ENCODE data around the gene SKP1. TPM values are rescaled to one million over a fixed set of nuclear protein-coding genes. Genes with fewer than 3 reads are reported as not detected.

SKP1 gene
- total RNA-seq, 2 experiments from 2014 or later: 235 to 242 TPM

- TF ChIP-seq CTCF (IDR thresholded peaks at IDR 0.05): peak; percentile 95
- no peaks in the 10 kb centered on the region for H3K27me3 Mint-ChIP-seq
- no peaks in the 10 kb centered on the region for H3K9me3 Mint-ChIP-seq
- peaks cover 51% of the 10 kb centered on the region for H3K4me1 Mint-ChIP-seq (ENCODE audit: low read depth)
- DNase-seq (peak; percentile 91), ATAC-seq (peak; percentile 88)
- POLR2A ChIA-PET: interaction anchor here (0.9 to 9.6 kb wide), 6 partner anchors 10 to 106 kb away, joined by 3 to 63 read pairs (median 4); partner anchors contain the start of gene SKP1
- CTCF ChIA-PET: interaction anchor here (0.6 to 38.2 kb wide), 10 partner anchors 7 to 133 kb away, joined by 3 to 1049 read pairs (median 10); partner anchors contain the start of gene SKP1
- peaks cover 38% of the 10 kb centered on the region for H3K36me3 Mint-ChIP-seq (ENCODE audit: low read depth)
- intact Hi-C loops (cut with micrococcal nuclease): no loop called here
- H3K4me3 Mint-ChIP-seq: no peak overlapping the region
- H3K27ac Mint-ChIP-seq: peak overlapping the region; percentile 70
These were observed 30.8 kb downstream of the SKP1 start for GRCh38 chr5:134145779-134146581.

GRCh38 chr5:134145041-134145757 lies 31.6 kb downstream of the SKP1 start:
- DNase-seq (no peak), ATAC-seq (no peak)
- Mint-ChIP-seq H3K27me3 (no peaks in the 10 kb centered on the region), H3K9me3 (no peaks in the 10 kb centered on the region), H3K27ac (peak overlapping the region; percentile 79), H3K4me1 (ENCODE audit: low read depth) (peaks cover 50% of the 10 kb centered on the region), H3K36me3 (ENCODE audit: low read depth) (peaks cover 37% of the 10 kb centered on the region), H3K4me3 (no peak overlapping the region)
- ChIA-PET POLR2A (interaction anchor here (0.6 to 9.6 kb wide), 5 partner anchors 10 to 1195 kb away, joined by 3 to 63 read pairs (median 3); partner anchors contain the start of gene SKP1), CTCF (interaction anchor here (0.6 to 38.2 kb wide), 8 partner anchors 10 to 118 kb away, joined by 3 to 1049 read pairs (median 10); partner anchors contain the start of gene SKP1)
- intact Hi-C loops (cut with micrococcal nuclease): no loop called here
- no peak for TF ChIP-seq CTCF (IDR thresholded peaks at IDR 0.05)

- DNase-seq (no peak), ATAC-seq (no peak)
- no peak for TF ChIP-seq CTCF (IDR thresholded peaks at IDR 0.05)
- ChIA-PET POLR2A (interaction anchor here (0.6 to 9.6 kb wide), 9 partner anchors 8 to 1194 kb away, joined by 3 to 63 read pairs (median 3); partner anchors contain the start of gene SKP1), CTCF (interaction anchor here (3.3 to 38.2 kb wide), 2 partner anchors 102 to 117 kb away, joined by 20 to 1049 read pairs; no protein-coding TSS in a partner anchor)
- peak overlapping the region; percentile 79 for H3K27ac Mint-ChIP-seq
- no peaks in the 10 kb centered on the region for H3K9me3 Mint-ChIP-seq
- no peak overlapping the region for H3K4me3 Mint-ChIP-seq
- H3K4me1 Mint-ChIP-seq (ENCODE audit: low read depth): peaks cover 51% of the 10 kb centered on the region
- H3K27me3 Mint-ChIP-seq: no peaks in the 10 kb centered on the region
- intact Hi-C loops (cut with micrococcal nuclease): no loop called here
- H3K36me3 Mint-ChIP-seq (ENCODE audit: low read depth): peaks cover 40% of the 10 kb centered on the region
These were observed 32.5 kb downstream of the SKP1 start for GRCh38 chr5:134143944-134144941.

- peak overlapping the region; percentile 43 for H3K27ac Mint-ChIP-seq
- peaks cover 58% of the 10 kb centered on the region for H3K4me1 Mint-ChIP-seq (ENCODE audit: low read depth)
- no peak for ATAC-seq
- no peak overlapping the region for H3K4me3 Mint-ChIP-seq
- ChIA-PET CTCF (interaction anchor here (38.2 kb wide), 1 partner anchor 101 kb away, joined by 1049 read pairs; no protein-coding TSS in a partner anchor), POLR2A (interaction anchor here (0.7 to 9.6 kb wide), 5 partner anchors 8 to 106 kb away, joined by 3 to 63 read pairs (median 4); no protein-coding TSS in a partner anchor)
- no peak for TF ChIP-seq CTCF (IDR thresholded peaks at IDR 0.05)
- DNase-seq: no peak
- H3K27me3 Mint-ChIP-seq: no peaks in the 10 kb centered on the region
- no peaks in the 10 kb centered on the region for H3K9me3 Mint-ChIP-seq
- H3K36me3 Mint-ChIP-seq (ENCODE audit: low read depth): peaks cover 42% of the 10 kb centered on the region
- intact Hi-C loops (cut with micrococcal nuclease): no loop called here
These were observed 33.3 kb downstream of the SKP1 start for GRCh38 chr5:134143431-134143830.
